ENCODE data around the gene PTGFR. TPM values are rescaled to one million over a fixed set of nuclear protein-coding genes. Genes with fewer than 3 reads are reported as not detected.

Gene PTGFR
- total RNA-seq, 2 experiments from 2014 or later: not detected

DNA sequence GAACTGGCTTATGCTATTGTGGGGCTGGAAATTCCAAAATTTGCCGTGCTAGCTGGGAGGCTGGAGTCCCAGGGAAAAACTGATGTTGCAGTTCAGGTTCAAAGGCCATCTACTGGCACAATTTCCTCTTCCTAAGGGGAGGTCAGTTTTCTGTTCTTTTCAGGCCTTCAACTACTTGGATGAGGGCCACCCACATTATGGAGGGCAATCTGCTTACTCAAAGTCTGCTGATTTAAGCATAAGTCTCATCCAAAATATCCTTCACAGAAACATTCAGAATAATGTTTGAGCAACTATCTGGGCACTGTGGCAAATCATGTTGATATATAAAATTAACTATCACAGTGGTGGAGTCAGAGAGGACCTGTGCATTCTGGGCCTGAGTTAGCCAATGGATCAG, 21.2 kb upstream of the PTGFR start:
- no peak overlapping the region for H3K4me3 ChIP-seq (ENCODE audit: low read depth, low read length, poor library complexity, severe bottlenecking)
- POLR2A ChIA-PET: interaction anchor here (1.8 kb wide), 1 partner anchor 11 kb away, joined by 5 read pairs; no protein-coding TSS in a partner anchor
- no peaks in the 10 kb centered on the region for H3K4me1 ChIP-seq (ENCODE audit: insufficient read depth, low read length, poor library complexity, severe bottlenecking)
- H3K79me2 ChIP-seq (ENCODE audit: insufficient read depth, low read depth, low read length): no peaks in the 10 kb centered on the region
- TF ChIP-seq EZH2phosphoT487 (IDR thresholded peaks at IDR 0.05; ENCODE audit: borderline replicate concordance, low read depth, low read length): no peak
- TF ChIP-seq, protein P1, sequence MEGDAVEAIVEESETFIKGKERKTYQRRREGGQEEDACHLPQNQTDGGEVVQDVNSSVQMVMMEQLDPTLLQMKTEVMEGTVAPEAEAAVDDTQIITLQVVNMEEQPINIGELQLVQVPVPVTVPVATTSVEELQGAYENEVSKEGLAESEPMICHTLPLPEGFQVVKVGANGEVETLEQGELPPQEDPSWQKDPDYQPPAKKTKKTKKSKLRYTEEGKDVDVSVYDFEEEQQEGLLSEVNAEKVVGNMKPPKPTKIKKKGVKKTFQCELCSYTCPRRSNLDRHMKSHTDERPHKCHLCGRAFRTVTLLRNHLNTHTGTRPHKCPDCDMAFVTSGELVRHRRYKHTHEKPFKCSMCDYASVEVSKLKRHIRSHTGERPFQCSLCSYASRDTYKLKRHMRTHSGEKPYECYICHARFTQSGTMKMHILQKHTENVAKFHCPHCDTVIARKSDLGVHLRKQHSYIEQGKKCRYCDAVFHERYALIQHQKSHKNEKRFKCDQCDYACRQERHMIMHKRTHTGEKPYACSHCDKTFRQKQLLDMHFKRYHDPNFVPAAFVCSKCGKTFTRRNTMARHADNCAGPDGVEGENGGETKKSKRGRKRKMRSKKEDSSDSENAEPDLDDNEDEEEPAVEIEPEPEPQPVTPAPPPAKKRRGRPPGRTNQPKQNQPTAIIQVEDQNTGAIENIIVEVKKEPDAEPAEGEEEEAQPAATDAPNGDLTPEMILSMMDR (conservative IDR thresholded peaks at IDR 0.05; ENCODE audit: low read length): no peak
- no peak overlapping the region for H3K4me2 ChIP-seq (ENCODE audit: low read length)
- CTCF ChIA-PET (ENCODE audit: unreplicated experiment): no interaction called here
- no TSS peak for BruUV-seq (replicated peaks)
- no peak overlapping the region for H3K27ac ChIP-seq (ENCODE audit: low read depth, low read length, poor library complexity, severe bottlenecking)
- H3K9me3 ChIP-seq (ENCODE audit: low read length): no peaks in the 10 kb centered on the region
- H4K20me1 ChIP-seq (ENCODE audit: insufficient read depth, low read length): no peaks in the 10 kb centered on the region
- no peak for DNase-seq (ENCODE audit: low spot score)
- no peak overlapping the region for H2AFZ ChIP-seq (ENCODE audit: low read length)
- no peaks in the 10 kb centered on the region for H3K9me2 ChIP-seq (ENCODE audit: insufficient read depth, low read length)
- H3K36me3 ChIP-seq (ENCODE audit: insufficient read depth, low read length): no peaks in the 10 kb centered on the region
- intact Hi-C loops (cut with micrococcal nuclease; ENCODE audit: unreplicated experiment): no loop called here

GRCh38 chr1:78471890-78472620, 18.7 kb upstream of the PTGFR start:
- no peak for TF ChIP-seq EZH2phosphoT487 (IDR thresholded peaks at IDR 0.05; ENCODE audit: borderline replicate concordance, low read depth, low read length)
- TF ChIP-seq, protein P1 (conservative IDR thresholded peaks at IDR 0.05; ENCODE audit: low read length): no peak

GRCh38 chr1:78472851-78473496, 17.8 kb upstream of the PTGFR start:
- CTCF ChIA-PET (ENCODE audit: unreplicated experiment): no interaction called here
- no peak for DNase-seq (ENCODE audit: low spot score)
- no TSS peak for BruUV-seq (replicated peaks)

More at GRCh38 chr1:78471890-78472620, 18.7 kb upstream of the PTGFR start:
- Histone ChIP-seq H3K4me2 (ENCODE audit: low read length) (no peak overlapping the region), H3K4me1 (ENCODE audit: insufficient read depth, low read length, poor library complexity, severe bottlenecking) (no peaks in the 10 kb centered on the region), H3K36me3 (ENCODE audit: insufficient read depth, low read length) (no peaks in the 10 kb centered on the region), H3K79me2 (ENCODE audit: insufficient read depth, low read depth, low read length) (no peaks in the 10 kb centered on the region), H3K4me3 (ENCODE audit: low read depth, low read length, poor library complexity, severe bottlenecking) (no peak overlapping the region), H2AFZ (ENCODE audit: low read length) (no peak overlapping the region), H4K20me1 (ENCODE audit: insufficient read depth, low read length) (no peaks in the 10 kb centered on the region), H3K9me3 (ENCODE audit: low read length) (no peaks in the 10 kb centered on the region), H3K9me2 (ENCODE audit: insufficient read depth, low read length) (no peaks in the 10 kb centered on the region), H3K27ac (ENCODE audit: low read depth, low read length, poor library complexity, severe bottlenecking) (no peak overlapping the region)
- no TSS peak for BruUV-seq (replicated peaks)
- CTCF ChIA-PET (ENCODE audit: unreplicated experiment): no interaction called here
- DNase-seq (ENCODE audit: low spot score): no peak
- intact Hi-C loops (cut with micrococcal nuclease; ENCODE audit: unreplicated experiment): no loop called here
- POLR2A ChIA-PET: interaction anchor here (0.7 kb wide), 1 partner anchor 125 kb away, joined by 4 read pairs; no protein-coding TSS in a partner anchor

More at GRCh38 chr1:78472851-78473496, 17.8 kb upstream of the PTGFR start:
- no peaks in the 10 kb centered on the region for H3K9me2 ChIP-seq (ENCODE audit: insufficient read depth, low read length)
- no peak for TF ChIP-seq EZH2phosphoT487 (IDR thresholded peaks at IDR 0.05; ENCODE audit: borderline replicate concordance, low read depth, low read length)
- TF ChIP-seq, protein P1 (conservative IDR thresholded peaks at IDR 0.05; ENCODE audit: low read length): no peak
- H3K4me3 ChIP-seq (ENCODE audit: low read depth, low read length, poor library complexity, severe bottlenecking): no peak overlapping the region
- H2AFZ ChIP-seq (ENCODE audit: low read length): no peak overlapping the region
- H3K27ac ChIP-seq (ENCODE audit: low read depth, low read length, poor library complexity, severe bottlenecking): no peak overlapping the region
- no peaks in the 10 kb centered on the region for H4K20me1 ChIP-seq (ENCODE audit: insufficient read depth, low read length)
- no peak overlapping the region for H3K4me2 ChIP-seq (ENCODE audit: low read length)
- POLR2A ChIA-PET: interaction anchor here (1.2 kb wide), 1 partner anchor 8 kb away, joined by 3 read pairs; no protein-coding TSS in a partner anchor
- H3K79me2 ChIP-seq (ENCODE audit: insufficient read depth, low read depth, low read length): no peaks in the 10 kb centered on the region
- no peaks in the 10 kb centered on the region for H3K9me3 ChIP-seq (ENCODE audit: low read length)
- H3K4me1 ChIP-seq (ENCODE audit: insufficient read depth, low read length, poor library complexity, severe bottlenecking): no peaks in the 10 kb centered on the region
- H3K36me3 ChIP-seq (ENCODE audit: insufficient read depth, low read length): no peaks in the 10 kb centered on the region
- intact Hi-C loops (cut with micrococcal nuclease; ENCODE audit: unreplicated experiment): no loop called here

Measured in OCI-LY7 (cell line).